Activated CD4-positive, alpha-beta memory T cell treated with anti-CD3 and anti-CD28 coated beads for 36 hours (primary cell): ENCODE data around the gene CHAMP1. TPM values are rescaled to one million over a fixed set of nuclear protein-coding genes. Genes with fewer than 3 reads are reported as not detected.
A peak's percentile ranks its signal among the peaks of the same experiment; 100 is the strongest.
"Not testable (repeated sequence)": the region's sequence is repeated elsewhere in the genome, so short reads cannot be mapped to it uniquely, and the experiment has no call there.

Source experiments
- CTCF ChIA-PET: fragments of 350-600 bp; sonication (Branson Sonifier 250); formaldehyde crosslinking; loops from one replicate; lab custom pipeline; 2021; ENCODE audit warnings: antibody characterized with exemption, inconsistent platforms; lab: Charles Lee
- POLR2A ChIA-PET: fragments of 350-600 bp; sonication (Branson Sonifier 250); formaldehyde crosslinking; loops from one replicate; lab custom pipeline; 2021; ENCODE audit warnings: antibody characterized with exemption; lab: Charles Lee
- DNase-seq: peaks from one replicate; pipeline ENCODE4 v3.0.0-alpha.2; 2020
- H3K27ac Mint-ChIP-seq: one replicate; pipeline ENCODE4 v1.8.0; 2021; ENCODE audit warnings: mixed read lengths
- H3K27me3 Mint-ChIP-seq: one replicate; pipeline ENCODE4 v1.8.0; 2021; ENCODE audit warnings: mixed read lengths
- H3K36me3 Mint-ChIP-seq: one replicate; pipeline ENCODE4 v1.8.0; 2021; ENCODE audit warnings: mixed read lengths
- H3K4me1 Mint-ChIP-seq: one replicate; pipeline ENCODE4 v1.8.0; 2021; ENCODE audit warnings: low read depth, mixed read lengths
- H3K4me3 Mint-ChIP-seq: one replicate; pipeline ENCODE4 v1.8.0; 2021; ENCODE audit warnings: mild to moderate bottlenecking, mixed read lengths
- H3K9me3 Mint-ChIP-seq: one replicate; pipeline ENCODE4 v1.8.0; 2021; ENCODE audit warnings: mixed read lengths
- intact Hi-C: fragments of 100-400 bp; cut with micrococcal nuclease; formaldehyde crosslinking; loops from one replicate; pipeline ENCODE4 v1.15.1; 2023
- total RNA-seq, 2 experiments: library from RNA; stranded (reverse); gene quantifications; one replicate each; pipeline ENCODE4 v1.2.3, GENCODE V29; 2021

Gene CHAMP1
- total RNA-seq, 2 experiments from 2014 or later: 53.6 to 55.4 TPM

DNA sequence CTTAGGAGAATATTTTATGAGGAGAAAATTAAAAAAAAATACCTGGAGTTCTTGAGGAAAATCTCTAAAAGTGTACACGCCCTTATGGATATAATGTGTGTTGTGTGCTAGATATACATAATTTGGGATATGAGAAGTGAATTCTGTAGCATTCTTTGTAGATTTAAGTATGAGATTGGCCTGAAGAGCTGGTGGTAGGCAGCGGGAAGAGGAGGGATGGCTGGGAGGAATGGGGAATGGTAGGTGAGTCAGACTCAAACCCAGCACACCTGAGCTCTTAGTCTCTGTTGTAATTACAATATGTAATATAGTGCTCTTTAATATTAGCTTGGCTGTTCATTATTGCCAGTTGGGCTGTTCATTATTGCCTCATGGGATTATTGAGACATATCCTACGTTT is 7.0 kb downstream of the CHAMP1 start:
- ChIA-PET CTCF (no interaction called here), POLR2A (no interaction called here)
- peak overlapping the region; percentile 4 for H3K27ac Mint-ChIP-seq
- intact Hi-C loops: no loop called here
- peaks cover 78% of the 10 kb centered on the region for H3K4me1 Mint-ChIP-seq
- peaks cover 67% of the 10 kb centered on the region for H3K36me3 Mint-ChIP-seq
- H3K4me3 Mint-ChIP-seq: no peak overlapping the region
- no peak for DNase-seq
- H3K9me3 Mint-ChIP-seq: no peaks in the 10 kb centered on the region
- no peaks in the 10 kb centered on the region for H3K27me3 Mint-ChIP-seq

DNA sequence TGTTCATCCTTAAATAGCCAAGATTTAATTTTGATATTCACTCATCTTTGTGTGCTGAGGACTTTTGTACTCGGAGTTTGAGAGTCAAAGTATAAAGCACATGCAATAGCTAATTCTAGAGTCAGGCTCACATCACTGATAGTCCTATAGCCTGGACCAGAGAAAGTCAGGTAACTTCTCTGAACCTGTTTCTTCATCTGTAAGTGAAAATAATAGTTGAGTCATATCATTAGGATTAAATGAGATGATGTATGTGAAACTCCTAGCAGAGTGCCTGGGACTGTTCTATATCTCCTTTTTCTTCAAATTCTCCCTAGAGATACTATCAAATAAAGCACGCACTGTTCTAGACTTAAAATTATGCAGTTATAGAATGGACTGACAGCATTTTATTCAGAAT is 9.0 kb downstream of the CHAMP1 start:
- no peaks in the 10 kb centered on the region for H3K9me3 Mint-ChIP-seq
- no peaks in the 10 kb centered on the region for H3K27me3 Mint-ChIP-seq
- H3K4me3 Mint-ChIP-seq: no peak overlapping the region
- H3K36me3 Mint-ChIP-seq: peaks cover 69% of the 10 kb centered on the region
- H3K27ac Mint-ChIP-seq: no peak overlapping the region
- POLR2A ChIA-PET: interaction anchor here (0.7 kb wide), 1 partner anchor 8 kb away, joined by 4 read pairs; no protein-coding TSS in a partner anchor
- peaks cover 69% of the 10 kb centered on the region for H3K4me1 Mint-ChIP-seq
- intact Hi-C loops: no loop called here
- DNase-seq: no peak
- CTCF ChIA-PET: interaction anchor here (1.4 kb wide), 1 partner anchor 10 kb away, joined by 5 read pairs; no protein-coding TSS in a partner anchor

DNA sequence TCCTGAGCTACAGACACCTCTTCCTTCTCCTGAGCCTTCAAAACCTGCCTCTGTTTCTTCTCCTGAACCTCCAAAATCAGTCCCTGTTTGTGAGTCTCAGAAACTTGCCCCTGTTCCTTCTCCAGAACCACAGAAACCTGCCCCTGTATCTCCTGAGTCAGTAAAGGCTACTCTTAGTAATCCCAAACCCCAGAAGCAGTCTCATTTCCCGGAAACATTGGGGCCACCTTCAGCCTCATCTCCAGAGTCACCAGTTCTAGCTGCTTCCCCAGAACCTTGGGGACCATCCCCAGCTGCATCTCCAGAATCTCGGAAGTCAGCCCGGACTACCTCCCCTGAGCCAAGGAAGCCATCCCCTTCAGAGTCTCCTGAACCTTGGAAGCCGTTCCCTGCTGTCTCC is 10.0 kb downstream of the CHAMP1 start:
- peaks cover 61% of the 10 kb centered on the region for H3K4me1 Mint-ChIP-seq
- no peaks in the 10 kb centered on the region for H3K27me3 Mint-ChIP-seq
- CTCF ChIA-PET: no interaction called here
- intact Hi-C loops: loop anchor here (1.0 kb wide), 1 partner anchor 9 kb away; no protein-coding TSS in a partner anchor
- peak; percentile 54 for DNase-seq
- peak overlapping the region; percentile 7 for H3K4me3 Mint-ChIP-seq
- no peaks in the 10 kb centered on the region for H3K9me3 Mint-ChIP-seq
- H3K27ac Mint-ChIP-seq: peak overlapping the region; percentile 81
- POLR2A ChIA-PET: interaction anchor here (1.3 to 2.3 kb wide), 3 partner anchors 9 to 43 kb away, joined by 6 to 8 read pairs (median 7); partner anchors contain the start of genes CHAMP1 and UPF3A
- H3K36me3 Mint-ChIP-seq: peaks cover 65% of the 10 kb centered on the region

DNA sequence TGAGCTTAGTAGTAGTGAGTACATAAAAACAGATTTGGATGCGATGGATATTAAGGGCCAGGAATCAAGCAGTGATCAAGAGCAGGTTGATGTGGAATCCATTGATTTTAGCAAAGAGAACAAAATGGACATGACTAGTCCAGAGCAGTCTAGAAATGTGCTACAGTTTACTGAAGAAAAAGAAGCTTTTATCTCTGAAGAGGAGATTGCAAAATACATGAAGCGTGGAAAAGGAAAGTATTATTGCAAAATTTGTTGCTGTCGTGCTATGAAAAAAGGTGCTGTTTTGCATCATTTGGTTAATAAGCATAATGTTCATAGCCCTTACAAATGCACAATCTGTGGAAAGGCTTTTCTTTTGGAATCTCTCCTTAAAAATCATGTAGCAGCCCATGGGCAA is 11.4 kb downstream of the CHAMP1 start:
- intact Hi-C loops: no loop called here
- Mint-ChIP-seq H3K36me3 (peaks cover 56% of the 10 kb centered on the region), H3K4me3 (no peak overlapping the region), H3K27me3 (no peaks in the 10 kb centered on the region), H3K9me3 (no peaks in the 10 kb centered on the region), H3K27ac (peak overlapping the region; percentile 81), H3K4me1 (peaks cover 50% of the 10 kb centered on the region)
- ChIA-PET POLR2A (interaction anchor here (1.3 to 2.3 kb wide), 2 partner anchors 9 to 44 kb away, joined by 3 to 8 read pairs; partner anchors contain the start of gene UPF3A), CTCF (interaction anchor here (0.6 to 1.1 kb wide), 2 partner anchors 11 to 543 kb away, joined by 3 to 4 read pairs; no protein-coding TSS in a partner anchor)
- DNase-seq: no peak

DNA sequence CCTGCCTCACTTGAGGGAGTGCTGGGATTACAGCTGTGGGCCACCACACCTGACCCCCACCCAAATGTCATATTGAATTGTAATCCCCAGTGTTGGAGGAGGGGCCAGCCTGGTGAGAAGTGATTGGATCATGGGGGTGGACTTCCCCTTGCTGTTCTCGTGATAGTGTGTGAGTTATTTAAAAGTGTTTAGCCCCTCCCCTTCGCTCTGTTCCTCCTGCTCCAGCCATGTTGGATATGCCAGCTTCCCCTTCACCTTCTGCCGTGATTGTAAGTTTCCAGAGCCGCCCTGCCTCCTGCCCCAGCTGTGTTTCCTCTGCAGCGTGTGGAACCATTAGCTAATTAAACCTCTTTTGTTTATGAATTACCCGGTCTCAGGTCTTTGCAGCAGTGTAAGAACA is 13.7 kb downstream of the CHAMP1 start:
- intact Hi-C loops: no loop called here
- no peak for DNase-seq
- Mint-ChIP-seq H3K27ac (no peak overlapping the region), H3K36me3 (peaks cover 38% of the 10 kb centered on the region), H3K9me3 (no peaks in the 10 kb centered on the region), H3K4me1 (peaks cover 42% of the 10 kb centered on the region), H3K27me3 (no peaks in the 10 kb centered on the region), H3K4me3 (no peak overlapping the region)
- ChIA-PET POLR2A (no interaction called here), CTCF (interaction anchor here (0.6 kb wide), 1 partner anchor 9 kb away, joined by 6 read pairs; no protein-coding TSS in a partner anchor)

DNA sequence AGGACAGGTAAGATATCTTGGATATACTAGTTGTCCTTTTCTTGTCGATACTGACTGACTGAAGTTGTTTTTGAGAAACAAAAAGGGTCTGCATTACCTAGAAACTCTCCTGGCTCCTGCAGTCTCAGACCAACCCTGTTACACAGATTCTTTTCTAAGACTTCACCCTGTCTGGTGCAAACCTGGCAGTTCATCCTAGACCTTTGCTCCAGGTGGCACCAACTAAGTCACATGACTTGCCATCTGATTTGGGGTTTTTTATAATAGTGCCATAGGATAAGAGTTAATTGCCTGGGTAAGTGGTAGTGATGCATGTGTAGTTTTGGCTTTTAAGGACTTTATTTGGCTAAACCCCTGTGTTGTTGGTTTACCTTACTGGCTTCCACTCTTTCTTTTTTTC is 14.3 kb downstream of the CHAMP1 start:
- Mint-ChIP-seq H3K27me3 (no peaks in the 10 kb centered on the region), H3K9me3 (no peaks in the 10 kb centered on the region), H3K4me1 (peaks cover 38% of the 10 kb centered on the region), H3K27ac (no peak overlapping the region), H3K36me3 (peaks cover 36% of the 10 kb centered on the region), H3K4me3 (no peak overlapping the region)
- ChIA-PET CTCF (no interaction called here), POLR2A (no interaction called here)
- no peak for DNase-seq
- intact Hi-C loops: no loop called here

DNA sequence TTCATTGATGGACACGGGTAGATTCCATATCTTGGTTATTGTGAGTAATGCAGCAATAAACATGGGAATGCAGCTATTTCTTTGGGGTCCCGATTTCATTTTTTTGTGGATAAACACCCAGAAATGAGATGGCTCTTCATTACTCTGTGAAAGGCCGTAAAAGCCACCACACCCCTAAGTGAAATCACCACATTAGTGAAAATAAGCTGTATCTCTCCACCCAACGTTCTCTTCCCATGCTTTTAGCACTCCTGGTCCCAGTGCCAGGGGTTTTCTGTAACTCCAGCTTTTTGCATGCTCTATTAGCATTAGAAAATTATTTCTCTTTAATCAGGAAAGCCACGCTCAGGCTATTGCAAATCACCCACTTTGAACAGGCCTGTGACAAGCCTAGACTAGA is 15.8 kb downstream of the CHAMP1 start:
- no peaks in the 10 kb centered on the region for H3K27me3 Mint-ChIP-seq
- intact Hi-C loops: no loop called here
- ChIA-PET CTCF (no interaction called here), POLR2A (no interaction called here)
- no peak overlapping the region for H3K27ac Mint-ChIP-seq
- no peak overlapping the region for H3K4me3 Mint-ChIP-seq
- H3K9me3 Mint-ChIP-seq: no peaks in the 10 kb centered on the region
- H3K4me1 Mint-ChIP-seq: peaks cover 33% of the 10 kb centered on the region
- DNase-seq: no peak
- H3K36me3 Mint-ChIP-seq: peaks cover 21% of the 10 kb centered on the region

DNA sequence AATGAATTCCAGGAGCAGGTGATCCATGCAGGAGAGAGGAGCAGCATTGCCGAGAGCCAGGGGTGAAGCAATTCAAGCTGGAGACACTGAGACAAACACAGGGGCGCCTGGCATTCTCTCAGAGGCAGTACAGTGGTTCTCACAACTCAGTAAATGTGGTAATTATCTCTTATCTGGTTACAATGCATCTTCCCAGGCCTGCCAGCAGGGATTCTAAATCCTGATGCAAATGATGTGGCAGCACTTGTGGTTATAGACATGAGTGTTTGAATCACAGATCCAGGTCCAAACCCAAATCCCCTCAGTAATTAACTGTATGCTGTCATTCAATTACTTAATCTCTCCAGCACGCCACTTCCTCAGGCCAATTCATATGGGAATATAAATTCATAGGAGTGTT is 19.6 kb downstream of the CHAMP1 start:
- not testable (repeated sequence) for H3K27me3 Mint-ChIP-seq

DNA sequence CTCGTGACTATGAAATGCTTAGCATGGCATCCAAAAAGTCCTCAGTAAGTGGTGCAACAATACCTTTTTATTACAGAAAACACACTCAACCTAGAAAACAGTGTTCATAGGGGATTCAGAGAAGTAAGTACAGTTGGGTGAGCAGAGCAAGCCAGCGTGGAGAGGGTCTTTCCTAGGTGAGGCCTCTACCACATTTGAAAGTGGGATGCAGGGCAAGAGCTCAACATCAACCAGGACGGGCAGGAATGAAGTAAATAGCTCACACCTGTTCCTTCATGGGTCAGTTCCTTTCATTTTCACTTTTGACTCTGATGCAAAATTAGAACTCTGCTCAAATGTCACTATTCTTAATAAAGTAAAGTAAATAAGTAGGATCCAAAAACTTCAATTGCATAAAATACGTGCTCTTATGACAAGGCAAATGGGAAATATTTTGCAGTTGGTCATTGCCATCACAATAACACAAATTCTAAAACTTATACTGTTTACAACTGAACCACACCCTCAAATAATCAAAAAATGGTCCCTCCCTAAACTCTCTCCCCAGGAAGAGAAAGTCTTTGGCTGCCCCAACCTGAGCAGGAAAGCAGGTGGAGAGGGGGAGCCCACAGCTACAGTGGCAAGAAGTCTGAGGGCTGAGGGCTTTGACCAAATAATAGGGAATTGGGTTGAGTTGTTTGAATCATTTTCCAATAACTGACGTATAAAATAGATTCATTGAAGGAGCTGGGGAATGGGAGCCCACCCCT is 20.2 kb downstream of the CHAMP1 start:
- Mint-ChIP-seq H3K4me3 (no peak overlapping the region), H3K36me3 (no peaks in the 10 kb centered on the region), H3K27ac (no peak overlapping the region), H3K4me1 (peaks cover 14% of the 10 kb centered on the region), H3K27me3 (no peaks in the 10 kb centered on the region), H3K9me3 (no peaks in the 10 kb centered on the region)
- ChIA-PET POLR2A (no interaction called here), CTCF (no interaction called here)
- DNase-seq: no peak
- intact Hi-C loops: no loop called here

More for the DNA sequence above, 19.6 kb downstream of the CHAMP1 start:
- POLR2A ChIA-PET, CTCF ChIA-PET, intact Hi-C loops, H3K36me3 Mint-ChIP-seq, H3K4me3 Mint-ChIP-seq, H3K9me3 Mint-ChIP-seq, DNase-seq, H3K27ac Mint-ChIP-seq: not testable (repeated sequence)
- H3K4me1 Mint-ChIP-seq: peaks cover 14% of the 10 kb centered on the region

DNA sequence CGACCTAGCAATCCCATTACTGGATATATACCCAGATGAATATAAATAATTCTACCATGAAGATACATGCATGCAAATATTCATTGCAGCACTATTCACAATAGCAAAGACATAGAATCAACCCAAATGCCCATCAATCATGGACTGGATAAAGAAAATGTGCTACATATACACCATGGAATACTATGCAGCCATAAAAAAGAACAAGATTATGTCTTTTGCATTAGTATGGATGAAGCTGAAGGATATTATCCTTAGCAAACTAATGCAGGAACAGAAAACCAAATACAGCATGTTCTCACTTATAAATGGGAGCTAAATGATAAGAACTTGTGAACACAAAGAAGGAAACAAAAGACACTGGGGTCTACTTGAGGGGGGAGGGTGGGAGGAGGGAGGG is 22.2 kb downstream of the CHAMP1 start:
- DNase-seq, H3K27me3 Mint-ChIP-seq, H3K9me3 Mint-ChIP-seq, H3K27ac Mint-ChIP-seq, POLR2A ChIA-PET, H3K4me3 Mint-ChIP-seq, H3K36me3 Mint-ChIP-seq, intact Hi-C loops: not testable (repeated sequence)
- peaks cover 26% of the 10 kb centered on the region for H3K4me1 Mint-ChIP-seq
- CTCF ChIA-PET: interaction anchor here (1.1 kb wide), 1 partner anchor 11 kb away, joined by 4 read pairs; no protein-coding TSS in a partner anchor

DNA sequence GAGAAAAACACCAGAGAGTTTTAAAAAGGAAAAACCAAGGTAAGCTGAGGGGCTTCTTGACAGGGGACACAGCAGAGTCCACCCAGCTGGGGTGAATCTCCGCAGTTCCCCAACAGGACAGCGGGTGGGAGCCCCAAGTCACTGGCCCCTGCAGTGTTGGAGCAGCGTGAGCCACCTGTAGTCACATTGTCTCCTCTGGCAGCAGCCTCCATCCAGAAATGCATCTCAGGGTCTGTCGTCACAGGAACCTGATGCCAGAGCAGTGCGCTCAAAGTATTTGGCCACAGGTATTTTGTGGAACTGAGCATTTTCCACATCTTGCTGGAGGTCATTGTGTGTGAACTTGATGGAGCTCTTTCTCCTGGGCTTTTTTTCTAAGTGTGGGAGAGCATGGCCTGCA is 24.7 kb downstream of the CHAMP1 start:
- no peak for DNase-seq
- Mint-ChIP-seq H3K27me3 (peaks cover 2% of the 10 kb centered on the region), H3K9me3 (no peaks in the 10 kb centered on the region), H3K27ac (no peak overlapping the region), H3K4me3 (no peak overlapping the region), H3K36me3 (no peaks in the 10 kb centered on the region), H3K4me1 (peaks cover 18% of the 10 kb centered on the region)
- POLR2A ChIA-PET: no interaction called here
- intact Hi-C loops: loop anchor here (1.0 kb wide), 1 partner anchor 26 kb away; no protein-coding TSS in a partner anchor
- CTCF ChIA-PET: interaction anchor here (0.6 to 1.6 kb wide), 4 partner anchors 20 to 62 kb away, joined by 3 to 7 read pairs (median 3); no protein-coding TSS in a partner anchor

DNA sequence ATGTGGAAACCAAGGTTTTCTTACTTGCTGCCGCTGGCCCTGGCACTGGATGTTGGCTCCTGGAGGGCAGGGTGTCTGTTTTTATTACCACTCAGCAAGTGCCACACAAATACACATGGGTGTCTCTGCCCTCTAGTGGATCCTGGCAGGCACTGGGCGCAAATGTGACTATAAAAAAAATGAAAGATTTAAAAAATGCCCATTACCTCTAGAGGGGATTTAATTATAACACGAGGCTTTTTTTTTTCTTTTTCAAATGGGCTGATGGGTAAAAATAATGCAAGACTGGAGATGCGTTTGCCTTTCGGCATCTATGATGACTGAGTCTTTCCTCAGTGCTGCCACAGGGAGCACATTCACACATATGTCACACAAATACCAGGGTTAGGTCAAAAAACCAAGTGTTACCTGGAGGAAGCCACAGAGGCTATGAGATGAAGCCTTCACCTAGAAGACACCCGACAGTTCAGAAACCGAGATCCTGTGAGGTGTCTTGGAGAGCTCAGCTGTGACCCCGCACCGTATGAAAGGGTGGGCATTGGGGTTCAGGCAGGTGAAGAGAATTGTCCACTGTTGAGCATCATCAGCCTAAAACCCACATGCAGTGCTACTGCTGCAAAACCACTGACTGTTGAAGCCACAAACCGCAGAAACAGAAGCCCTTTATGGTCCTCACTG is 25.7 kb downstream of the CHAMP1 start:
- Mint-ChIP-seq H3K27me3 (peaks cover 2% of the 10 kb centered on the region), H3K36me3 (no peaks in the 10 kb centered on the region), H3K4me3 (peak overlapping the region; percentile 23), H3K9me3 (no peaks in the 10 kb centered on the region), H3K4me1 (peaks cover 13% of the 10 kb centered on the region), H3K27ac (no peak overlapping the region)
- intact Hi-C loops: loop anchor here (1.0 kb wide), 2 partner anchors 27 to 47 kb away; no protein-coding TSS in a partner anchor
- ChIA-PET POLR2A (no interaction called here), CTCF (interaction anchor here (0.6 to 2.0 kb wide), 7 partner anchors 21 to 178 kb away, joined by 3 to 16 read pairs (median 4); partner anchors contain the start of gene UPF3A)
- peak; percentile 63 for DNase-seq
